GM18868 (cell line): ENCODE measurements around the gene RPRD2.
"Not testable (repeated sequence)": the region's sequence is repeated elsewhere in the genome, so short reads cannot be mapped to it uniquely, and the experiment has no call there.

ENCODE experiments used
- ATAC-seq: cut with Tn5 transposase; IDR thresholded peaks from one replicate; pipeline ENCODE4 v1.9.1; 2021; ENCODE audit warnings: mild to moderate bottlenecking, moderate library complexity; ENCODE audit not compliant: unreplicated experiment

Gene RPRD2

GRCh38 chr1:150388241-150388640, 24.3 kb downstream of the RPRD2 start:
- no peak for ATAC-seq

GRCh38 chr1:150389650-150390049, 25.7 kb downstream of the RPRD2 start:
- no peak for ATAC-seq

GRCh38 chr1:150392627-150393026, 28.7 kb downstream of the RPRD2 start:
- no peak for ATAC-seq

DNA sequence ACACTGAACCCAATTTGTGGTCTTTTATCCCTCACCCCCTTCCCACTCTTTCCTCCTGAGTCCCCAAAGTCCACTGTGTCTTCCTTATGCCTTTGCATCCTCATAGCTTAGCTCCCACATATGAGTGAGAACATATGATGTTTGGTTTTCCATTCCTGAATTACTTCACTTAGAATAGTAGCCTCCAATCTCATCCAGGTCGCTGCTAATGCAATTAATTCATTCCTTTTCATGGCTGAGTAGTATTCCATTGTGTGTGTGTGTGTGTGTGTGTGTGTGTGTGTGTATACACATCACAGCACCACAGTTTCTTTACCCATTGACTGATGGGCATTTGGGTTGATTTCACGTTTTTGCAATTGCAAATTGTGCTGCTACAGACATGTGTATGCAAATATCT, 31.2 kb downstream of the RPRD2 start:
- not testable (repeated sequence) for ATAC-seq

DNA sequence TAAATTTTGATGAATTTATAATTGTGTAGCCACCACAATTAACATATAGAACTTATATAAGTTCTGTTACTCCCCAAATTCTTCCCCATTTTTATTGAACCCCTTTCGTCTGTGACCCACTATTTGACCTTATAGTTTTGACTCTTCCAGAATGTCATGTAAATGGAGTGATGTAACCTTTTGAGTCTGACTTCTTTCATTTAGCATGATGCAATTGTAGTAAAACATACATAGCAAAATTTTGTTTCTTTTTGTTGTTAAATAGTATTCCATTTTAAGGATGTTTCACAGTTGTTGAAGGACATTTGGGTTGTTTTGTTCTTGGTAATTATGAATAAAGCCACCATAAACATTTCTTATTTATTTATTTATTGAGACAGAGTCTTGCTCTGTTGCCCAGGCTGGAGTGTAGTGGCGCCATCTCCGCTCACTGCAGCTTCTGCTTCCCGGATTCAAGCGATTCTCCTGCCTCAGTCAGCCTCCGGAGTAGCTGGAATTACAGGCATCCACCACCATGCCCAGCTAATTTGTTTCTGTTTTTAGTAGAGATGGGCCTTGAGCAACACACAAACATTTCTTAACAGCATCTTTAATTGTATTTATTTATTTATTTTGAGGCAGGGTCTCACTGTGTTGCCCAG, 33.6 kb downstream of the RPRD2 start:
- ATAC-seq: no peak

- no peak for ATAC-seq
Observed at GRCh38 chr1:150404465-150404864, 40.5 kb downstream of the RPRD2 start.

DNA sequence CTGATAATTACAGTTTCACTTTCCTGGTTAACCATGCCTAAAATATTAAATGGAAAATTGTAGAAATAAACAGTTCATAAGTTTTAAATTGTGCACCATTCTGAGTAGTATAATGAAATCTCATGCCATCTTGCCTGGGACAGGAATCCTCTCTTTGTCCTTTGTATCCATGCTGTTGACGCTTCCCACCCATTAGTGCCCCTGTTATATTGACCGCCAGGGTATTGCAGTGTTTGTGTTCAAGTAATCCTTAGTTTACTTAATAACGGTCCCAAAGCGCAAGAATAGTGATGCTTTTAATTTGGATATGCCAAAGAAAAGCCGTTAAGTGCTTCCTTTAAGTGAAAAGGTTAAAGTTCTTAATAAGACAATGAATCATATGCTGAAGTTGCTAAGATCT, 41.7 kb downstream of the RPRD2 start:
- no peak for ATAC-seq

DNA sequence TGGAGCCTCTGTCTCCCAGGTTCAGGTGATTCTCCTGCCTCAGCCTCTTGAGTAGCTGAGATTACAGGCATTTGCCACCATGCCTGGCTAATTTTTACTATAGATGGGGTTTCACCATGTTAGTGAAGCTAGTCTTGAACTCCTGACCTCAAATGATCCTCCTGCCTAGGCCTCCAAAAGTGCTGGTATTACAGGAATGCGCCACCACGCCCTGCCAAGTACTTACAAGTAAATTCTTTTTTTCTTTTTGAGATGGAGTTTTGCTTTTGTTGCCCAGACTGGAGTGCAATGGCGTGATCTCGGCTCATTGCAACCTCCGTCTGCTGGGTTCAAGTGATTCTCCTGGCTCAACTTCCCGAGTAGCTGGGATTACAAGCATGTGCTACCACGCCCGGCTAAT, 42.5 kb downstream of the RPRD2 start:
- no peak for ATAC-seq

- ATAC-seq: no peak
Observed at GRCh38 chr1:150407330-150407729, 43.4 kb downstream of the RPRD2 start.

- ATAC-seq: no peak
Observed at GRCh38 chr1:150408800-150409199, 44.9 kb downstream of the RPRD2 start.

- no peak for ATAC-seq
Observed at GRCh38 chr1:150409504-150410362, 45.8 kb downstream of the RPRD2 start.

GRCh38 chr1:150410582-150411101, 46.7 kb downstream of the RPRD2 start:
- no peak for ATAC-seq

DNA sequence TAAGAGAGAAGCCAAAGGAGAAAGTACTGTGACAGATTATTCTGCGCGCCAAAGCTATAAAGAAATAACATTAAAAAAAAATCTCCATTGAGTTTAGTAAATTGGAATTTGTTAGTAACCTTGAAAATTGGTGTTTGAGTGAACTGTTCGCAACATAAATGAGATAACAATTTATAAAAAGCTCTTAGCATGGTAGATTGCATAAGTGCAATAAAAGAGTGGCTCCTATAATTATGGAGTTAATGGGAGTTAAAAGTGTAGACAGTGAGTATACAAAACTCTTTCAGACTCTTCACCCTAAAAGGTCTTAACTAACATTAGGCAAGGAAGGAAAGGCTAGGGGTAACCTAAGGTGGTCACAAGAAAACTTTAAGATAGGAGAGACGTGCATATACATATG, 50.6 kb downstream of the RPRD2 start:
- no peak for ATAC-seq

DNA sequence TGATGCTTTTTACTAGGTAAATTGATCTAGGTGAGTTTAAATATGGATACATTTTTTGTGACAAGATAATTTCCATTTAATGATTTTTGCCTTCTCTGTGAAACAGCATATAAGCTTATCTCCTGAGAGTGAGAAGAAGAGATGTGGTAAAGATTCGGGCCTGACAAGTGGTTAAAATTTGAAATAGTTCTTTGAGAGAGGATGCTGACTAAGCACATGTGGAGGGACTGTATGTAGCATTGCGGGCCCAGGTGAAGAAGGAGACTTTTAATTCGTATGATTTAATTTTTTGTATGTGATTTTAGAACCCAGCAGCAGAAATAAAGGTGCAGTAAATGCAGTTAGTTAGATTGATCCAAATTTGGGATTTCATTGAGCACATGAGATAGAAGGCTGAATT, 51.9 kb downstream of the RPRD2 start:
- no peak for ATAC-seq

DNA sequence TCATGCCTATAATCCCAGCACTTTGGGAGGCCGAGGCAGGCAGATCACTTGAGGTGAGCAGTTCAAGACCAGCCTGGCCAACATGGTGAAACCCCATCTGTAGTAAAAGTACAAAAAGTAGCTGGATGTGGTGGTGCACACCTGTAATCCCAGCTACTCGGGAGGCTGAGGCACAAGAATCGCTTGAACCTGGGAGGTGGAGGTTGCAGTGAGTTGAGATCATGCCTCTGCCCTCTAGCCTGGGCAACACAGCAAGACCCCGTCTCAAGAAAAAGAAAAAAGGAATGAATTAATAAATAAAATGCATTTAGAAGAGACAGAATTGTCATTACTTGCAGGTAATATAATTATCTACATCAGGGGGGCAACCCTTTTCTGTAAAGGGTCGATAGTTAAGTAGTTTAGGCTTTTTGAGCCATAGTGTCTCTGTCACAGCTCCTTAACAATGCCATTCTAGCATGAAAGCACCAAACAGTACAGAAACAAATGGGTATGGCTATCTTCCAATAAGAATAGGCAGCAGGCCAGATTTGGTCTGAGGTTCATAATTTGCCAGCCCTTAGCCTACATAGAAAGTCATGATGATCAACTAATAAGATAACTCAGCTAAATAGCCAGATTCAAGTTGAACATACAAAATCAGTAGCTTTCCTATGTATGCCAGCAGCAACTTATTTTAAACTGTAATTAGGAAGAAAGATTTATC, 56.8 kb downstream of the RPRD2 start:
- no peak for ATAC-seq

- ATAC-seq: no peak
Observed at GRCh38 chr1:150422541-150422940, 58.6 kb downstream of the RPRD2 start.

DNA sequence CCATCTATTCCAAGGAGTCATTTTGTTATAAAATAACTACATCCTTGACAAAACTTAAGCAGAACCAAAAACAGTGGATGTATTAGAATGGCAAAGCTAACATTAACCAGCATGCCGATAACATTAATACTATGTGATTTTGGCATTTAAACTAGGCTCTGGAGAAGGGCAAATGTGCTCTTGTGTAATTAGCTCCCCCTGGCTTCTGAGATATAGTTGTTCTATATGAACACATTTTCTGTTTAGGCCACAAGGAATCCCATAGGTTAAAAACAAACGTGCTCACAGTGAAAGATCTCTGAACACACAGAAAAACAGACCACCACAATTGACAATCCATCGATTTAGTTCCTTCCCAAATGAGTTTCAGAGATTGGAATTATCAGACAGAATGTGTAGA, 65.9 kb downstream of the RPRD2 start:
- no peak for ATAC-seq

DNA sequence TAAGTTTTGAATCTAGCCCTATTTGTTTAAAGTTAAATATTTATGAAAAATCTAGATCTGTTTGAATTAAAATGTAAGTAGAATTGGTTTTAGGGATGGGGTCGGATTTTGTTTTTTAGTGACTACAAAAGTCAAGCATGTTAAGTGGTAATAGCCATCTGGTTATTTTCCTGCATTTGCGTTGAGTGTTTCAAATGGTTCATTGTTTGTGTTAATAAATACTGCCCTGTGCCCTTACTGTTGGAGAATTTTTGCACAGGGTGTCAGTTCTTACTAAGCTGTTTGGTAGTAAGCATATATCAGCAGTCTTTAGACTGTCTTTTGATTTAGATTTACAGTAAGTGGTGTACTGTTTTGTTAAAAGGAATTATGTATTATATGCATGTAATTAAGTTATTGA, 77.2 kb downstream of the RPRD2 start:
- no peak for ATAC-seq

DNA sequence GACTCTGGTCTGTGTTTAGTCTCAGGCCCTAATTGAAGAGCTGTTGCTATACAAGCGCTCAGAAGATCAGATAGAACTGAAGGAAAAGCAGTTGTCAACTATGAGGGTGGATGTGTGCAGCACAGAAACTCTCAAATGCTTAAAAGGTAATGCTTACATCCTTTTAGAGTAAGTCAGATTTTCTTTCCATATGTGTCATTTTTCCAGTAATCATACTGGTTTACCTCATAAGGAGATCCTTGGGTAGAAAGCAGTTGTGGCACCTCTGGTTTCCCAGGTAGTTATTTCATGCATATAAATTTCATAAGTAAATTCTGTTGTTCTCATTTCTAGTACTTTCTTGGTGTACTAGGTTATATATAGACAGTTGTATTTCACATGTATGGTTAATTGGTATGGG, 80.3 kb downstream of the RPRD2 start:
- no peak for ATAC-seq

- ATAC-seq: no peak
Observed at GRCh38 chr1:150456146-150456647, 92.2 kb downstream of the RPRD2 start.

- no peak for ATAC-seq
Observed at GRCh38 chr1:150464422-150464826, 100.5 kb downstream of the RPRD2 start.
